SH-SY5Y (cell line): ENCODE data around the gene HLA-DPB1.

Experiments
- GATA2 ChIP-seq: IDR thresholded peaks from 2 replicates; pipeline ENCODE4 v1.6.1; 2011; ENCODE audit warnings: mild to moderate bottlenecking, low read depth, low read length
- GATA3 ChIP-seq: IDR thresholded peaks from 2 replicates; pipeline ENCODE4 v1.6.1; 2011; ENCODE audit warnings: low read depth, mild to moderate bottlenecking, low read length, moderate library complexity

GRCh38 chr6:33116417-33116816 is 40.6 kb downstream of the HLA-DPB1 start:
- TF ChIP-seq GATA2 (no peak), GATA3 (no peak)
